ENCODE data around the gene LSAMP. TPM values are rescaled to one million over a fixed set of nuclear protein-coding genes. Genes with fewer than 3 reads are reported as not detected.

LSAMP gene
- total RNA-seq, 1 experiment from 2014 or later, result not detected

DNA sequence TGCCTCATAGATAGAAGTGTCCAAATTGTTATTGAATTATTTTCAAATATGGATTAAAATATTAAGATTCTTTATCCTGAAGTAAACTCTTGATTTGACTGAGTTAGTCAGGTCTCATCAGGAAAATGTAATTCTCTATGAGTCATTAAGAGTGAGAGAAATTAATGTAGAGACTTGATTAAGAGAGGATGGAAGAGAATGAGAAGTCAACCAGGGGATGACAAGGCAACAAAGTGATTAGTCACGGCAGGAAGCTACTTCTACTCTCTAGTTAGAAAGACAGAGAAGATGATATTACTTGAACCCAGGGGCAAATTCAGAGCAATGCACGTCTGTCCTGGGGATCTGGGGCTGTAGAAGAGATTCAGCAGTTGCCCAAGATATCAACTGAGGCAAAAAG is 202.5 kb downstream of the LSAMP start:
- DNase-seq (ENCODE audit: low spot score), result no peak

DNA sequence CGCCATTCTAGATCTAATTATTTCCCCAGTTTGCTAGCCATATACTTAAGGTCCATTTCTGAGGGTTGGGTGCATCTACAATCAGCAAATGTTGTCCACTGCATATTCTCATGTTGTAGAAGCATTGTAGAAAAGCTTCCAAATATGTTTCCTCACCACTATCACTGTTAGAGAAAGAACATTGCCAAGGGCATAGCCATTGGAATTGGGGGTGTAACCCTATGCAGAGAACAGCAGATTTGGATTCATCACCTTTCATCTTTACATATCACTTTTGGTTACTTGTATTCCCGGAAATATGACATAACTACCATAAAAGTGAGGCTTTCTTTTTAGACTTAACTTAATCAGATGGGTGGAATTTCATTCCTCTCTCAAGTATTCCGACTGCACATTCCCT is 203.6 kb downstream of the LSAMP start:
- no peak for DNase-seq (ENCODE audit: low spot score)

GRCh38 chr3:116240261-116240660 is 205.0 kb downstream of the LSAMP start:
- no peak for DNase-seq (ENCODE audit: low spot score)

DNA sequence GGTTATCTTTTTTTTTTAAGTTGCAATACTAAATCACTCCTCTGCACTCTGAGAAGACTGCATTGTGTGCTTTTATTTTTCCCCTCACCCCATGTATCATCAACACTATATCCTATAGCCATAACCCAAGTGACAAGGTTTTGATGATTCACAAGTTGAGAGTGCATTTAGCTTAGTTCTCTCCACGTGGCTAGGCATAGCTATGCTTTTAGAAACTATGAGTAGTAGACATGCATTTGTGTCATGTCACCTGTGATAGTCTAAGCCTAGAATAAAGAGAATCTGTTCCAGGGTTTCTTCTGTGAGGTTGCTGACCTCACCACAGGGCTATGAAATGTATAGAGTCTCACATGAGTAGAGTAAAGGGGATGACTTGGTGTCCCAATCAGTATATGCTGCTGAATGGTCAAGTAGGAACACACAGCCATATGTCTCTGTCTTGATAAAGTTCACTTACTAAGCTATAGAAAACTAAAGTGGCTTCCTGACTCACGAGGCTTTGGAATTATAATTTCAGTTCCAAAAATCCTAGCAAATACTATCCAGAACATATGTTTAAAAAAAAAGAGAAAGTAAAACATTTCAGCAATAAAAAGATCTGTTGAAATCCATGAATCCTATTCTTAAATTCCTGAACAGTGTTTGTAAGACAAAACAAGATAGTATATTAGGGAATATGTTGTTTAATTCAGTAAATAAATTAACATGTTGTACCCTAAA is 206.3 kb downstream of the LSAMP start:
- DNase-seq (ENCODE audit: low spot score), result no peak

- peak; percentile 5 for DNase-seq (ENCODE audit: low spot score)
Observed at GRCh38 chr3:116233711-116234357, 211.5 kb downstream of the LSAMP start.

DNA sequence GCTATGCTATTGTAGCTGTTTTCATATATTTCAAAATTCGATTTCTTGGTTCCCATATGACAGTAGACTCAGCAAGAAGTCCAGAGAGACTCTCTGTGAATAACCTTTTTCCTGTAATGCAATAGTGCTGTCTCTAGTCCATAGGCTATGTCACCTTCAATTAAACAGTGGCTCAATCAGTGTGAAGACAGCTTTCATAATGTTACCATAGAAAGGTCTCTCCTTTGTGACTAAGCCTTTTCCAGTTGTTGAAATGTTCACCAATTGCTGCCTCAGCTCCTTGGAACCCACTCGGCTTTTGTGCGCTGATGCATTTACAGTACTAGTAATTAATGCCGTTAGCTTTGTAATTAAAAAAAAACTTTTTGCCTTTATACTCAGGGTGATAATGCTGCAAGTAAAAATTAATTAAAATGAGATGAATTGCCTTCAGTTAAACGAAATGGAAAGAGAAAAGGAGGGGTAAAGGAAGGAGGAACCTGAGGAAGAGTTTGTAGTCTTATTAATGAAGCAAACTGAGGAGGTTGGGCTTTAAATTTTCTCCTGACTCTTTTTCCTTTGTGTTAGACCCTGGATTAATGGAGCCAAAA is 214.8 kb downstream of the LSAMP start:
- DNase-seq (ENCODE audit: low spot score), result no peak

DNA sequence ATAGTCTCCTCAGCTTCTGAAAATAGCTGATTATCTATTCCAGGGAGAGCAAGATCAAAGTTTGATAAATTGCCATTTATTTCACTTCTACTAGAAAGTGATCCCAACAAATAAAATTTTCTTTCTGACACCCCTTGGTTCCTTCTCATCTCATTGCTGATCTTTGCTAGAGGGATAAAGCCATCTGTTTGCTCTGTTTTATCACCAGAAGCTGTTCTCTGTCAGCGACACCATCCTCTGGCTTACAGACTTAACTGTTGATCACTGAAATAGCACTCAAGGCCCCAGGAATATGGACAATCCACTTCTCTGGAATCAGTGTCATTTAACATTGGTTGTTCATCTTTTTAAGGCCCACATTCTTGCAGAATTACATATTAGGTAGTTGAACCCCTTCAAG is 219.0 kb downstream of the LSAMP start:
- DNase-seq (ENCODE audit: low spot score), result no peak

DNA sequence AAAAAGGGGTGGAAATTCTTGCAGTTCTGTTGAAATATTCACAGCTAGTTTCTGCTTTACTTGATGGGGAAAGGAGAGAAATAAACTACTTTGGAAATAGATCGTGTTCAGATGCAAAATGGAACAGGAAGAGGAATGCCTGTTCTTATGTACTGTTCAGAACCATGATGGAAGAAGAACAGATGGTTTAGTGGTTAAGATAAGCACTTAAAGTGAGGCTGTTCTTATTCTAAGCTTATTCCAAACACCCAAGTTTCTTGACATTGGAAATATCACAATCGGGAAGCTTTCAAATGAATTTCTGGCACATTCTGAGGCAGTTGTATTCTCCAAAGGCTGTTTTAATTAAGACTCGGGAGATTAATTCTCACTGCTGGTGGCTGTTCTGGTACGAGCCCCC is 228.5 kb downstream of the LSAMP start:
- DNase-seq (ENCODE audit: low spot score), result no peak

DNA sequence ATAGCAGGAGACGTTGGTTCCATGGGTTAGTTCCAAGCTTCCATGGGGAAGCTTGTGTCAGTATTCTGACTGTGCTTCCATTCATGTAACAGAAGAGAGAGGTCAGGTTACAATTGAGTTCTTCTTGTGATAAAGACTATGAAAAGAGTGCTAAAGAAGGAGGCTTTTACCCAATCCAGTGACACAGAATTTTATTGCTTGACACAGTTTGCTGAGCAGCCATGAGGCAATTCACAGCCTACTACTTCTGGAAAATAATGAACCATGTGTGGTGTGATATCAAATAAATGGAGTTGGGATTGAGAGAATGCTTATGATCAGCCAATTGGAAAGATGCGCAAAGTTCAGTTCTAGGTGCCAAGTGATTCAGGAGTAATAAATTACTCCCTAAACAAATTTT is 233.4 kb downstream of the LSAMP start:
- DNase-seq (ENCODE audit: low spot score), result peak; percentile 35

DNA sequence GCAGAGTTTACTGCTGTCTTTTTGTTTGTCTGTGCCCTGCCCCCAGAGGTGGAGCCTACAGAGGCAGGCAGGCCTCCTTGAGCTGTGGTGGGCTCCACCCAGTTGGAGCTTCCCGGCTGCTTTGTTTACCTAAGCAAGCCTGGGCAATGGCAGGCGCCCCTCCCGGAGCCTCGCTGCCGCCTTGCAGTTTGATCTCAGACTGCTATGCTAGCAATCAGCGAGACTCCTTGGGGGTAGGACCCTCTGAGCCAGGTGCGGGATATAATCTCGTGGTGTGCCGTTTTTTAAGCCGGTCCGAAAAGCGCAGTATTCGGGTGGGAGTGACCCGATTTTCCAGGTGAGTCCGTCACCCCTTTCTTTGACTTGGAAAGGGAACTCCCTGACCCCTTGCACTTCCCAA is 236.5 kb downstream of the LSAMP start:
- DNase-seq (ENCODE audit: low spot score), result peak; percentile 60

DNA sequence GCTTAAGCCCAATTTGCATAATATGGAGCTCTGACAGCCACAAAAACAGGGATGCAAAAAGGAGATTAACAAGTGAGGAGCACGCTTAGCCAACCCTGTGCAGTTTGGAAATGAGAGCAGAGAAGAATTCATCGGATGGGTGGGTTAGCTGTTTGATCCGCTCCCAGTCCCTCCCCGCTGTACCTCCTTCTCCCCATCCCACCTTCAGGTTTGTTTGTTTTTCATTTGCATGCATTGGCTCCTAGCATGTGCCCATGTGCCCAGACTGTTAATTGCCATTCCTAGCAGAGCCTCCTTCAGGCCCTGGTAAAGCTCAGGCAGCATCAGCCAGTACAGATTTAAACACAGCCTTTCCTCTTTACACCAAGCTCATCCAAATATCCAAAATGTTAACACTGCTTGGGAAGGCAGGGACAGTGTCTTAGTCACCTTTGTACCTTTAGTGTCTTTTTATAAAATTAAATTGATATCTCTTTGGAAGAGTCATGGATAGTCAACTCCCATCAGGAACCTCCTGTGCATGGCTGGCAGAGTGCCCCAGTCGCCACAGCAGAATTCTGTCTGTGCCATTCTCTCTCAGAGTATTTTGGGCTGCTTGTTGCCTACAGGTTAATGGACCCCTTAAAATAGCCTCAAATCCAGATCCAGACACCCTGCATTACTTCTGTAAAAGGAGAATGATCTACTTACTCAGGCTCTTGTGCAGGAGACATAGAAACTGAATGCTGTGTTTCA is 244.2 kb downstream of the LSAMP start:
- DNase-seq (ENCODE audit: low spot score), result no peak

- DNase-seq (ENCODE audit: low spot score), result peak; percentile 69
Observed at GRCh38 chr3:116199063-116199462, 246.2 kb downstream of the LSAMP start.

DNA sequence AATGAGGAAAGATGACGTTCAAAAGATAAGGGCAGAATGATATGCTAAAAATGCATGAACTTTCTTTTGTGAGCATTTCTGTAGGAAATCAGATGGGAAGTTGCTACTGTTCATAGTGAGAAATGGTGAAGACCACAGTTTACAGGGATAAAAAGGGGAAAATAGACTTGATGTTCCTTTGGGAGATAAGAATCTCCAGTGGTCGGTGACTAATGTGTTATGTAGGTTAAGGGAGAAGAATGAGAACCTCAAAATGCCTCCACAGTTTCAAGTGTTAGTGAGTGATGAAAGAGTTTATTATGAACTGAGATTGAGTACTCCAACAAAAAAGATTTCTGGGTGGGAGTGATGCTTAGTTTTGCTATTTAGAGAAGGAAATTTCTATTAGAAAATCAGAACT is 247.2 kb downstream of the LSAMP start:
- peak; percentile 63 for DNase-seq (ENCODE audit: low spot score)

GRCh38 chr3:116192464-116192863 is 252.8 kb downstream of the LSAMP start:
- DNase-seq (ENCODE audit: low spot score), result no peak

GRCh38 chr3:116191409-116191808 is 253.9 kb downstream of the LSAMP start:
- DNase-seq (ENCODE audit: low spot score), result no peak

- no peak for DNase-seq (ENCODE audit: low spot score)
Observed at GRCh38 chr3:116190095-116190494, 255.2 kb downstream of the LSAMP start.

- DNase-seq (ENCODE audit: low spot score), result no peak
Observed at GRCh38 chr3:116188231-116188785, 257.0 kb downstream of the LSAMP start.

DNA sequence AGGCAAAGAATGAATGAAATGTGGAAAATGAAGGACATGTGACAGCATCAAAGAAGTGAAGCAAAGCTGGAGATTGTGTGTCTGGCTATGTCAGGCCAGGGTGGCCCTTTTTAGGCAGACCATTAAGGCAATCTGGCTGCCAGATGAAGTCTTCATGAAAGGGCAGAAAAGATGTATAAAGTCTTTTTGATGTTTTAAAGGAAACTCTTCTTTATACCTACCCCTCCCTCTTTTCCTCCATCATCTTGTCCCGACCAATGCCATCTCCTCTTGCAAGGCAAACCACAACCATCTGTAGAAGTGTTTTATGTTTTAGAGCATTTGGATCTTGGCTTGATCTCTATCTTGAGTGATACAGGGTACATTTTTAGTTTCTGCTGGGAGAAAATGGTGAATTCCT is 259.2 kb downstream of the LSAMP start:
- no peak for DNase-seq (ENCODE audit: low spot score)

DNA sequence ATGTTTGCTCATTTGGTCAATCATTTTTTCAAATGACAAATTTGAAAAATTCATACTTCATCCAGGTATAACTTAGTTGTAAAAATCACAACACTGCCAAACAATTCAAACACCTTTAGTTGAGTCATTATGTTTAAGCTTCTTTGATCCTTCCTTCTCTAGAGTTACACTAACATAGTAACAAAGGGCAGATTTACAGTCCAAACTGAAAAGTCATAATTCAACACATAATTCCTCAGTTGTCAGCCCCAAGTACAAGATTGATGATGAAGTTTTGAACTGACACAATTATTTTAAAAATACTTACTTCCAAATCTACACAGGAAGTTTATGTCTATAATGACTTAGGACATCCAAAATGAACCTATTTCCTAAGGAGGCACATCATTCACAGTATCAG is 264.1 kb downstream of the LSAMP start:
- DNase-seq (ENCODE audit: low spot score), result no peak

- DNase-seq (ENCODE audit: low spot score), result no peak
Observed at GRCh38 chr3:116179091-116179490, 266.2 kb downstream of the LSAMP start.

DNA sequence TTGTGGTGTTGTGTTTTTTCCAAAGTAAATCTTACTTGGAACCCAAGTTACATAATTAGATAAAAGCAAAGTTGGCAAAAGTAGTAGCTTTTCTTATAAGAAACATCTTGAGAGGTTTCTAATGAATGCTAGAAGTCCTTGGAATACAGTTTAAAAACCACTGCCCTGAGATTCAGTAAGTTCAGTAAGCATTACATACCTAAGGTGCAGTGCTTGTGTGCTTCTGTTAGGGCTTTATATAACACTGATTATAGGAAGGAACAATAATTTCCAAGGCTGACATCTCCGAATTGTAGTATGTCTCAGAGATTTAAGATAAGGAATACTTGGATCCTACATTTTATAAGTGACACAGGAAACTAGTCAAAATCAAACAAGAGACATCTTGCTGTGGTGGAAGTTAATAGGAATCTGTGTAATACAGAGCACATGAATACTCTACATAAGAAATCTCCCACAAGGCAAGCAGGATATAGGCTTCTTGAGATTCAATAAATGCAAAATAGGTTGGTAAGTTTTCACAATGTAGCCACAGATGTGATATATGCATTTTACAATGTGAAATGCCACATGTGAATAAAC is 268.2 kb downstream of the LSAMP start:
- DNase-seq (ENCODE audit: low spot score), result no peak

- DNase-seq (ENCODE audit: low spot score), result no peak
Observed at GRCh38 chr3:116166121-116166520, 279.2 kb downstream of the LSAMP start.
